Nephron progenitor cell (in vitro differentiated cells): ENCODE results near the gene KIRREL3.

ENCODE experiments used
- DNase-seq: peaks from one replicate; pipeline ENCODE4 v3.0.0; 2021
- H3K27ac Mint-ChIP-seq: 2 replicates; pipeline ENCODE4 v1.8.0; 2021; ENCODE audit warnings: mild to moderate bottlenecking, moderate library complexity, mixed read lengths
- H3K27me3 Mint-ChIP-seq: 2 replicates; pipeline ENCODE4 v1.8.0; 2021; ENCODE audit warnings: mild to moderate bottlenecking, low read depth, mixed read lengths; ENCODE audit not compliant: poor library complexity
- H3K36me3 Mint-ChIP-seq: 2 replicates; pipeline ENCODE4 v1.8.0; 2021; ENCODE audit warnings: low read depth, mixed read lengths
- H3K4me1 Mint-ChIP-seq: 2 replicates; pipeline ENCODE4 v1.8.0; 2021; ENCODE audit warnings: mixed read lengths
- H3K4me3 Mint-ChIP-seq: 2 replicates; pipeline ENCODE4 v1.8.0; 2021; ENCODE audit warnings: mild to moderate bottlenecking, moderate library complexity, mixed read lengths
- H3K9me3 Mint-ChIP-seq: 2 replicates; pipeline ENCODE4 v1.8.0; 2021; ENCODE audit warnings: mild to moderate bottlenecking, moderate library complexity, mixed read lengths
- TF ChIP-seq, protein P1 (sequence below): fragments of 200-600 bp; sonication (generic); IDR thresholded peaks from 2 replicates; pipeline ENCODE4 v1.5.0; 2021; ENCODE audit warnings: antibody characterized with exemption

KIRREL3 gene

DNA sequence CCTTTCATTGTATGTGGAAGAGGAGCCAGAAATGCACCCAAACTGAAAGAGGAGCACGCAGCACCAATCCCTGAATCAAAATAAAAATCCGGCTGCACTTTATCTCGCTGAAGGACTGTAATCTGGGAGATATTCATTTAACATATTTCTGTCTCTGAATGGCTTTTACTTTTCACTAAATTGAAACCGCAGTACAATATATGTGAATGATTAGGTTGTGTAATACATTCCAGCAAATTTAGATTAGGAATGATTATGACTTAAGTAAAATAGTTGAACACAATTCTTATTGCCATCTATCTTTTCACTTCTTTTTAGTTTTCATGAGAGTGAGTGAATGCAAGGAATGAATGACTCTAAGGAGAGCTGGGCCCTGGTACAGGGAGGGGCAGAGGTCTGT is 413.0 kb downstream of the KIRREL3 start:
- H3K36me3 Mint-ChIP-seq: no peaks in the 10 kb centered on the region
- no peaks in the 10 kb centered on the region for H3K9me3 Mint-ChIP-seq
- H3K4me3 Mint-ChIP-seq: no peak overlapping the region
- TF ChIP-seq, protein P1, sequence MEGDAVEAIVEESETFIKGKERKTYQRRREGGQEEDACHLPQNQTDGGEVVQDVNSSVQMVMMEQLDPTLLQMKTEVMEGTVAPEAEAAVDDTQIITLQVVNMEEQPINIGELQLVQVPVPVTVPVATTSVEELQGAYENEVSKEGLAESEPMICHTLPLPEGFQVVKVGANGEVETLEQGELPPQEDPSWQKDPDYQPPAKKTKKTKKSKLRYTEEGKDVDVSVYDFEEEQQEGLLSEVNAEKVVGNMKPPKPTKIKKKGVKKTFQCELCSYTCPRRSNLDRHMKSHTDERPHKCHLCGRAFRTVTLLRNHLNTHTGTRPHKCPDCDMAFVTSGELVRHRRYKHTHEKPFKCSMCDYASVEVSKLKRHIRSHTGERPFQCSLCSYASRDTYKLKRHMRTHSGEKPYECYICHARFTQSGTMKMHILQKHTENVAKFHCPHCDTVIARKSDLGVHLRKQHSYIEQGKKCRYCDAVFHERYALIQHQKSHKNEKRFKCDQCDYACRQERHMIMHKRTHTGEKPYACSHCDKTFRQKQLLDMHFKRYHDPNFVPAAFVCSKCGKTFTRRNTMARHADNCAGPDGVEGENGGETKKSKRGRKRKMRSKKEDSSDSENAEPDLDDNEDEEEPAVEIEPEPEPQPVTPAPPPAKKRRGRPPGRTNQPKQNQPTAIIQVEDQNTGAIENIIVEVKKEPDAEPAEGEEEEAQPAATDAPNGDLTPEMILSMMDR: no peak
- peaks cover 6% of the 10 kb centered on the region for H3K27me3 Mint-ChIP-seq
- DNase-seq: no peak
- H3K27ac Mint-ChIP-seq: no peak overlapping the region
- peaks cover 29% of the 10 kb centered on the region for H3K4me1 Mint-ChIP-seq

DNA sequence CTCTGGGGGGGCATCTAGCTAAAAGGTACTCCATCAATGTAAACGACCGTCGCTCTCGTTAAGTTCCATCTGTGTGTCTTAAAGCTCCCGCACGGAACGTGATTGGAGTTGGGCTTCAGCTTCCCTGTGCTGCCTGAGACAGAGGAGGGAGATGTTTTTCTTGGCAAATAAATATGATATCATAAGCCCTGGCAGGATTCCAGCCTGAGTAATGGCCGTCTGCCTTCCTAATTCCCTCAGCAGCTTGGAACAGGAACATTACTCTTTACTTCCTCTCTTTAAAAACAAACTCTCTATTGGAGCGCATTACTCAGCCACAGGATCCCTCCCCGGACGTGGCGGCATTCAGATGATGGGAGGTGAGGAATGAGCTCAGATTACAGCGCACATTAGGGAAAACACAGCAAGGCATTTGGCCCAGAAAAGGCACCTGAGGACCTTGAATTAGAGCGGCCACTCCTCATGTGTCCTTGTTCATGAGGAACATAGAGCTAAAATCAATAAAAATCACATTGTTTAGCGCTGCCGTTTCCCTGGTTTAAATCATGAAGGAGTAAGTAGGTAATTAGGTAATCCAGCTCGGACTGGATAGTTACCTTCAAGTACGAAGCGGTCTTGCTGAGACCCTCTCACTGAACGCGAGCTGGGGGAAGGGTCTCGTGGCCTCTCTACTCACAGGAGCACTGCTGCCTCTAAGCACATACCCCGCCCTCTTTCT is 414.6 kb downstream of the KIRREL3 start:
- DNase-seq: peak; percentile 48
- Mint-ChIP-seq H3K9me3 (no peaks in the 10 kb centered on the region), H3K4me3 (no peak overlapping the region), H3K27me3 (peaks cover 8% of the 10 kb centered on the region), H3K4me1 (peaks cover 36% of the 10 kb centered on the region), H3K27ac (no peak overlapping the region), H3K36me3 (no peaks in the 10 kb centered on the region)
- TF ChIP-seq, protein P1: no peak

DNA sequence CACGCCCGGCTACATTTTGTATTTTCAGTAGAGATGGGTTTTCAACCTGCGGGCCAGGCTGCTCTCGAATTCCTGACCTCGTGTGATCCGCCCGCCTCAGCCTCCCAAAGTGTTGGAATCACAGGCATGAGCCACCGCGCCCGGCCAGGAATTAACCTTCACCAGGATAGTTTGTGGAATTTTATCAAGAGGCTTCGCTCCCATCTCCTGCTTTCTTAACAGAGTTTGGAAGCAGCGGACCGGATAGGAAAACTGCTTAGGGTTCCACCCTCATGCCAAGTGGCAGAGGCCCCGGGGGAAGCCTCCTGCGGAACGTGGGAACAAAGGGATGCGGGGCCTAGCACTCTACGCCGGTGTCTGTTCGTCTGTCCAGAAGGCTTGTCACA is 415.2 kb downstream of the KIRREL3 start:
- Mint-ChIP-seq H3K4me3 (no peak overlapping the region), H3K27ac (no peak overlapping the region), H3K9me3 (no peaks in the 10 kb centered on the region), H3K27me3 (peaks cover 8% of the 10 kb centered on the region), H3K36me3 (no peaks in the 10 kb centered on the region), H3K4me1 (peaks cover 41% of the 10 kb centered on the region)
- TF ChIP-seq, protein P1: no peak
- DNase-seq: no peak

DNA sequence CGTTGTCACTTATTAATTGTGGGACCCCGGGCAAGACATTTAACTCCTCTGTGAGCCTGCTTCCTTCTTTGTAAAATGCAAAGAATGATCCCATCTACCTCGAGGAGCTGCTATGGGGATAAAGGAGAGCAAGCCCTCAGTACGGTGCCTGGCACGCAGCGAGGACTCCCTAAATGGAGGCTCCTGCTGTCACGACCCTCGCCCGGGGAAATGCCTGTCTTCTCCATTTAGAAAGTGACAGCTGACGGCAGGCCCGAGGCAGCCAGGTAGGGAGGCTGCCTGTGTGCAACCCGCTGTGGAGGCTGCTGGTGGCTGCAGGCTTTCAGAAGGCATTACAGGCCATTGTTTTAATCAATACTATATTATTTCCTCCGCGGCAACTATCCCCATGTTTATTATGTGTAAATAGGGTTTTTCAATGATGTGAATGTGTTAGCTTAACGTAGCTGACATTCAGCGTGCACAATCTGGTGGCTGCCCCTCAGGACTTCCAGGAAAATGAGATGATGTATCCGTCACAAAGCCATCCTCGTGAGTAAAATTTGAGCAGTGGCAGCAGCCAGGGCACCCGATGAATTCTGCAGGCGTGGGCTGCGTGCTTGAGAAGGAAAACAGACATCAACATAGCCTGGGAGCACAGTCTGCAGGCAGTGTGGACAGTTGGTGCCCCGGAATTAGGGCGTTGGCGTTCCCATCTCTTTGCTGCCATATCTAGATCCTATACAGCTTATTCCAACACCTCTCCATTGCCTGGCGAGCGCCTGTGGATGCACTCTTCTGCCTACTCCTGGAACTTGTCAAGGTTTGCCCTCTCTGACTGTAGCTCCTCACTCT is 416.8 kb downstream of the KIRREL3 start:
- H3K27ac Mint-ChIP-seq: peak overlapping the region; percentile 83
- TF ChIP-seq, protein P1: no peak
- H3K9me3 Mint-ChIP-seq: no peaks in the 10 kb centered on the region
- H3K27me3 Mint-ChIP-seq: peaks cover 13% of the 10 kb centered on the region
- no peaks in the 10 kb centered on the region for H3K36me3 Mint-ChIP-seq
- no peak overlapping the region for H3K4me3 Mint-ChIP-seq
- no peak for DNase-seq
- peaks cover 52% of the 10 kb centered on the region for H3K4me1 Mint-ChIP-seq

DNA sequence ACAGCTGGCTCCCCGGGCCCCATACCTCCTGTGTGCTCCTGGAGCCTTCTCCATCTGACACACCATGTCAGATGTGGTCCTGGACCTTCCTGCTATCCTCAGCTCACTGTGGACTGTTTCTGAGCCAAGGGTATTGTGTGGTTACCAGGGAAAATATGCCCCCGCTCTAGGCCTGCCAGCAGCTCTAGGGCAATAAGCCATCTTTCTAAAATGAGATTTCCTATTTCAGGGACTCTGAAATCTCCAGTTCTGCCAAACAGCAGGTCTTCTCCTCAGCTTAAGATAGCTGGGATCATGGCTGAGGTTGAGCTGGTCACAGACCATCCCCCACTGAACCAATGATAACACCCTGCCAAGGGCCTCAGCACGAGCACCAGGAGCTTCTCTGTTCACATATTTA is 417.5 kb downstream of the KIRREL3 start:
- TF ChIP-seq, protein P1: no peak
- Mint-ChIP-seq H3K9me3 (no peaks in the 10 kb centered on the region), H3K27ac (no peak overlapping the region), H3K36me3 (no peaks in the 10 kb centered on the region), H3K4me3 (no peak overlapping the region), H3K27me3 (peaks cover 16% of the 10 kb centered on the region), H3K4me1 (peaks cover 52% of the 10 kb centered on the region)
- no peak for DNase-seq
